Measurements from ENCODE around the gene MS4A12.
"Not testable (repeated sequence)": the region's sequence is repeated elsewhere in the genome, so short reads cannot be mapped to it uniquely, and the experiment has no call there.

MS4A12 gene

GRCh38 chr11:60512651-60513225 is 20.2 kb downstream of the MS4A12 start:
- no peak for DNase-seq (ENCODE audit: low read depth in 2 of 2)

- DNase-seq (ENCODE audit: low read depth in 2 of 2), result no peak
Observed at GRCh38 chr11:60513496-60514460, 21.2 kb downstream of the MS4A12 start.

DNA sequence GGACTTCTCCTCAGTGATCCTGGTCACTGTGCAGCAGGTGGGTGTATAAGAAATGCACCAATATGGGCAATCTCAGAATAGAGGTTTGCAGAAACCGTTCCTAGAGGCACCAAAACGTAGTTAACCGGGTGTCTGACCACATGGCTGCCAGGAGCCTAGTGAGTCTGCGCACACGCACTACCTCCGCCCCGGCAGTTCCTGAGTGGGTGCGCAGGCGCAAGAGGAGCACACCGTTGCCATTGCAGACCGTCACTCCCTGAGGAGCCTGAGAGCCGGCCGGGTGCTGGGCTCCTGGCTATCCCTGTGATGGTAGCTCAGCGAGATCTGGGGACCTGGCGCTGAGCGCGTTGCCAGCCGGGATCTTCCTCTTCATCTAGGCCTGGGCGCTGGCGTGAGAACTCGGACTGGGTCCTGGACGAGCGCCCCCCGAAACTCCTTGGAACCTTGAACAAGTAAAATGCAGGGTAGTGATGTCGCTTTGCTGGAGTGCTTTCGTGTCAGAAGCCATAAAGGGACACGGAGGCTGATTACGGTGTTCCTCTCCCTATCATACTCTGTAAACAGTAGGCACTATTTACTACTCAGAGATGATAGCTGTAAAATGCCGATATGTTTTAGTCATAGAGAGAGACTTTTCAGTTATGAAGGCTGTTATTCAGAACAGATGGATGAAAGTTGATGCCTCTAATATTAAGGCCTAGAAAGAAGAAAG is 22.7 kb downstream of the MS4A12 start, which contains the start of gene MS4A13:
Gene MS4A13 (plus strand): TSS at position 249 of the 712 bp plus-strand sequence. CDS start 2,692 bp downstream, outside the sequence.
- DNase-seq (ENCODE audit: low read depth in 2 of 2), result no peak

DNA sequence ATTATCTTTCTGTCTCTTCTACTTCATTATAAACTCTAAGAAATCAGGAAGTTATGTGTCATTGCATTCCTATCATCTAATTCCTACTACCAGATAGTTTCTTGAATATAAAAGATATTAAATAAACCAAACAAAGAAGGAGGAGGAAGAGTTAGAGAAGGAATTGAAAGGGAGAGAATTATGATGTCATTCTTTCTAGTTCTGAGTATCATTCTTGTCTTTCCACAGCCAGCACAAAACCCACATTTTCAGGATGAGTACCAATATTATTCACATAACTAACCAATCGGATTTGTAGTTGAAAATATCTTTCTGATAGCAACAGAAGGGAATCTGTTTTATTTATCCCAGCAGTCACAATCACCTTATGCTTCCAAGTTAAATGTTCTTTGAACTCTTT is 35.9 kb downstream of the MS4A12 start:
- no peak for DNase-seq (ENCODE audit: low read depth in 2 of 2)

DNA sequence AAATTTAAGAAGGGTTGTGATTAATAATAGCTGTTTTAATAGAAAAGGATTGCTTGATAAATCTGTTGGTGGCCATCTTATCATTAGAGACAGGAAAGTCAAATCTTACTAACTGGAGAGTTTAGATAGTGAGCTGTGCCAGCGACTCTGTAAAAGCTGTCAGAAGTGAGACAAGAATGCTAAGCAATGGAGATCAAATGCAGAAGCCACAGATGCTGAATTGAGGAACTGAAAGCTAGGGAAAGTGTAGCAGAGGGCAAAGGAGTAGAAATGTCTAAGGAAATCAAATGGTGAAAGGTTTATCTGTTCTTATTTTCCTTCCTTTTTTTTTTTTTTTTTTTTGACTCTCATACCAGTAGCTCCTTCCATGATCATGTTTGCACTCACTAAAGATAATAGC is 36.4 kb downstream of the MS4A12 start:
- DNase-seq (ENCODE audit: low read depth in 2 of 2), result no peak

GRCh38 chr11:60530454-60531100 is 38.0 kb downstream of the MS4A12 start:
- DNase-seq (ENCODE audit: low read depth in 2 of 2), result no peak

GRCh38 chr11:60532383-60532782 is 39.8 kb downstream of the MS4A12 start:
- DNase-seq (ENCODE audit: low read depth in 2 of 2), result not testable (repeated sequence)

DNA sequence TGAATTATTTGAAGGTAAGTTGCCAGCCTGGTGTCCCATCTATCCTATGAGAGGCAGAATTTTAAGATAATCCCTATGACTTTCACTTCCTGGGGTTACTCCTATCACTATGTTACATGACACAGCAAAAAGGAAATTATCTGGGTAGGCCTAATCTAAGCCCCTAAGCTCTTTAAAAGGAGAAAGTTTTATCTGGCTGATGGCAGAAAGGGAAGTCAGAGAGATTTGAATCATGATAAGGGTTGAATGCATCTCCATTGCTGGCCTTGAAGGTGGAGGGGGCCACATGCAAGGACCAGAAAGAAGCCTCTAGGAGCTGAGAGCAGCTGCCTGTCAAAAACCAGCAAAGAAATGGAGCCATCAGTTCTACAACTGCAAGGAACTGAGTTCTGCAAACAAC is 46.0 kb downstream of the MS4A12 start:
- not testable (repeated sequence) for DNase-seq (ENCODE audit: low read depth in 2 of 2)

DNA sequence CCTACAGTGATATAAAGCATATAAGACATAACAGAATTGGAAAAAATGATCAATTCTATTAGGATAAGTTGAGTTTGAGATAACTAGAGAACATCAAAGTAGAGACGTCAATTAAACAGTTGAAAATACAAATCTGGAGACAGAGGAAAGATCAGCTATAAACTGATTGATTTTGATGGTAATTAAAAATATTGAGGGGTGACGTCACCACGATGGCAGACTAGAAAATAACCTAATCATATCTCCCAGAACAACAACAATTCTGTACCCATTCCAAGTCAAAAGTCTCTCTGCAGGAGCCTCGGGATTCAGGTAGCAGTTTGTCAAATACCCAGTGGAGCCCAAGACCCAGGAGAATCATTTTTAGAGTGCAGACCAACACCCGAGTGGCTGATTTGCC is 51.5 kb downstream of the MS4A12 start:
- no peak for DNase-seq (ENCODE audit: low read depth in 2 of 2)

Measured in fibroblast of skin of left quadriceps (primary cell).